ENCODE results near the gene PUM1.

Gene PUM1

GRCh38 chr1:30919025-30919881, 146.3 kb downstream of the PUM1 start:
- DNase-seq = peak; percentile 17

GRCh38 chr1:30916296-30916695, 149.2 kb downstream of the PUM1 start:
- no peak for DNase-seq

GRCh38 chr1:30915491-30916230, 149.9 kb downstream of the PUM1 start:
- no peak for DNase-seq

GRCh38 chr1:30914931-30915330, 150.6 kb downstream of the PUM1 start:
- no peak for DNase-seq

- no peak for DNase-seq
These were observed 151.0 kb downstream of the PUM1 start for GRCh38 chr1:30914587-30914922.

- DNase-seq = peak; percentile 25
These were observed 152.4 kb downstream of the PUM1 start for GRCh38 chr1:30912913-30913652.

- DNase-seq = no peak
These were observed 153.3 kb downstream of the PUM1 start for GRCh38 chr1:30912224-30912623.

- peak; percentile 25 for DNase-seq
These were observed 154.2 kb downstream of the PUM1 start for GRCh38 chr1:30911059-30911954.

GRCh38 chr1:30909365-30910068, 156.0 kb downstream of the PUM1 start:
- DNase-seq = no peak

GRCh38 chr1:30908696-30909364, 156.7 kb downstream of the PUM1 start, which contains the start of gene SDC3:
TSS of gene SDC3 (minus strand) at chr1:30908758. CDS start at chr1:30908586, 172 bp downstream.
- DNase-seq = no peak

GRCh38 chr1:30908316-30908695, 157.2 kb downstream of the PUM1 start:
- no peak for DNase-seq

GRCh38 chr1:30907481-30908315, 157.8 kb downstream of the PUM1 start:
- no peak for DNase-seq

GRCh38 chr1:30906631-30907441, 158.7 kb downstream of the PUM1 start:
- no peak for DNase-seq

GRCh38 chr1:30905916-30906620, 159.4 kb downstream of the PUM1 start:
- no peak for DNase-seq

GRCh38 chr1:30905403-30905802, 160.1 kb downstream of the PUM1 start:
- DNase-seq = no peak

GRCh38 chr1:30904962-30905335, 160.6 kb downstream of the PUM1 start:
- DNase-seq = no peak

- DNase-seq = no peak
These were observed 161.1 kb downstream of the PUM1 start for GRCh38 chr1:30904191-30904961.

Measured in NK-92 treated with Interleukin-12 subunit alpha and Interleukin-12 subunit beta, amount 100 ng/mL, for 24 hours (cell line).